NT2/D1 (cell line): Measurements from ENCODE around the gene EXT2.

Source experiments
- DNase-seq: peaks from one replicate; pipeline ENCODE4 v3.0.0-alpha.2; 2011; ENCODE audit warnings: low read depth, low spot score
- H3K27me3 ChIP-seq: 2 replicates; pipeline ENCODE4 v1.6.0; 2011; ENCODE audit warnings: mild to moderate bottlenecking; ENCODE audit not compliant: insufficient read length, insufficient read depth
- H3K36me3 ChIP-seq: 2 replicates; pipeline ENCODE4 v1.6.1; 2011; ENCODE audit warnings: mild to moderate bottlenecking, low read length, mixed read lengths; ENCODE audit not compliant: insufficient read depth, insufficient read length
- H3K4me1 ChIP-seq: 2 replicates; pipeline ENCODE4 v1.5.1; 2011; ENCODE audit not compliant: insufficient read depth, insufficient read length
- H3K4me3 ChIP-seq: 2 replicates; pipeline ENCODE4 v1.5.1; 2011; ENCODE audit warnings: low read depth; ENCODE audit not compliant: insufficient read length
- H3K9ac ChIP-seq: 2 replicates; pipeline ENCODE4 v1.6.0; 2011; ENCODE audit warnings: low read depth; ENCODE audit not compliant: insufficient read length
- H3K9me3 ChIP-seq: 2 replicates; pipeline ENCODE4 v1.5.1; 2011; ENCODE audit warnings: mild to moderate bottlenecking, low read length; ENCODE audit not compliant: insufficient read depth
- SUZ12 ChIP-seq: IDR thresholded peaks from 2 replicates; pipeline ENCODE4 v1.6.1; 2011; ENCODE audit not compliant: insufficient read length, insufficient read depth; ENCODE audit errors: extremely low read depth
- YY1 ChIP-seq: IDR thresholded peaks from 2 replicates; pipeline ENCODE4 v1.6.1; 2011; ENCODE audit not compliant: insufficient read length, insufficient read depth
- ZNF274 ChIP-seq: IDR thresholded peaks from 2 replicates; pipeline ENCODE4 v1.6.1; 2011; ENCODE audit warnings: mild to moderate bottlenecking, low read depth, low read length

Gene EXT2

GRCh38 chr11:44085330-44085729 lies 10.1 kb upstream of the EXT2 start:
- Histone ChIP-seq H3K4me1 (no peaks in the 10 kb centered on the region), H3K4me3 (no peak overlapping the region), H3K36me3 (peaks cover 61% of the 10 kb centered on the region), H3K9me3 (peaks cover 41% of the 10 kb centered on the region), H3K27me3 (no peaks in the 10 kb centered on the region), H3K9ac (no peak overlapping the region)
- TF ChIP-seq SUZ12, result no peak
- TF ChIP-seq YY1, result no peak
- no peak for TF ChIP-seq ZNF274
- no peak for DNase-seq

GRCh38 chr11:44088377-44088776 lies 7.1 kb upstream of the EXT2 start:
- Histone ChIP-seq H3K9me3 (peaks cover 41% of the 10 kb centered on the region), H3K4me1 (no peaks in the 10 kb centered on the region), H3K9ac (no peak overlapping the region), H3K27me3 (no peaks in the 10 kb centered on the region), H3K36me3 (peaks cover 37% of the 10 kb centered on the region), H3K4me3 (no peak overlapping the region)
- DNase-seq, result no peak
- TF ChIP-seq ZNF274 (no peak), YY1 (no peak), SUZ12 (no peak)

- Histone ChIP-seq H3K4me1 (no peaks in the 10 kb centered on the region), H3K9ac (no peak overlapping the region), H3K4me3 (no peak overlapping the region), H3K36me3 (peaks cover 32% of the 10 kb centered on the region), H3K9me3 (peaks cover 41% of the 10 kb centered on the region), H3K27me3 (no peaks in the 10 kb centered on the region)
- no peak for DNase-seq
- no peak for TF ChIP-seq ZNF274
- TF ChIP-seq YY1, result no peak
- TF ChIP-seq SUZ12, result no peak
Observed at GRCh38 chr11:44088871-44089270, 6.6 kb upstream of the EXT2 start.

- Histone ChIP-seq H3K27me3 (no peaks in the 10 kb centered on the region), H3K4me3 (no peak overlapping the region), H3K36me3 (peaks cover 25% of the 10 kb centered on the region), H3K9me3 (peaks cover 27% of the 10 kb centered on the region), H3K9ac (no peak overlapping the region), H3K4me1 (no peaks in the 10 kb centered on the region)
- TF ChIP-seq ZNF274 (no peak), YY1 (no peak), SUZ12 (no peak)
- no peak for DNase-seq
Observed at GRCh38 chr11:44090539-44090938, 4.9 kb upstream of the EXT2 start.

GRCh38 chr11:44094260-44094868 lies 1.1 kb upstream of the EXT2 start:
- TF ChIP-seq SUZ12 (no peak), ZNF274 (no peak), YY1 (no peak)
- Histone ChIP-seq H3K4me3 (no peak overlapping the region), H3K36me3 (no peaks in the 10 kb centered on the region), H3K9ac (no peak overlapping the region), H3K27me3 (no peaks in the 10 kb centered on the region), H3K4me1 (no peaks in the 10 kb centered on the region), H3K9me3 (peaks cover 8% of the 10 kb centered on the region)
- DNase-seq, result peak; percentile 89

- Histone ChIP-seq H3K36me3 (peaks cover 5% of the 10 kb centered on the region), H3K4me3 (peak overlapping the region; percentile 79), H3K9me3 (no peaks in the 10 kb centered on the region), H3K4me1 (no peaks in the 10 kb centered on the region), H3K27me3 (no peaks in the 10 kb centered on the region), H3K9ac (peak overlapping the region; percentile 84)
- DNase-seq, result no peak
- TF ChIP-seq ZNF274, result no peak
- TF ChIP-seq SUZ12, result no peak
- TF ChIP-seq YY1, result no peak
Observed at GRCh38 chr11:44096360-44097185, 1.1 kb downstream of the EXT2 start.

- Histone ChIP-seq H3K9me3 (no peaks in the 10 kb centered on the region), H3K9ac (no peak overlapping the region), H3K4me1 (no peaks in the 10 kb centered on the region), H3K4me3 (no peak overlapping the region), H3K36me3 (peaks cover 5% of the 10 kb centered on the region), H3K27me3 (no peaks in the 10 kb centered on the region)
- TF ChIP-seq YY1, result no peak
- no peak for TF ChIP-seq ZNF274
- TF ChIP-seq SUZ12, result no peak
- DNase-seq, result no peak
Observed at GRCh38 chr11:44097821-44098220, 2.3 kb downstream of the EXT2 start.
